NK-92 (cell line): ENCODE measurements around the gene CPXM1.
"Not testable (repeated sequence)": the region's sequence is repeated elsewhere in the genome, so short reads cannot be mapped to it uniquely, and the experiment has no call there.

Experiments
- DNase-seq: peaks from one replicate; lab custom pipeline; 2025; ENCODE audit not compliant: unreplicated experiment; lab: John Stamatoyannopoulos, UW

CPXM1 gene

GRCh38 chr20:2800521-2801285 lies at the start of gene CPXM1:
Gene CPXM1 (minus strand): TSS chr20:2800627. CDS start chr20:2800572, 55 bp downstream.
- no peak for DNase-seq

- no peak for DNase-seq
Observed at GRCh38 chr20:2849529-2849928, 49.1 kb upstream of the CPXM1 start.

GRCh38 chr20:2847802-2848201 lies 47.4 kb upstream of the CPXM1 start:
- DNase-seq, result no peak

- DNase-seq, result no peak
Observed at GRCh38 chr20:2846698-2847097, 46.3 kb upstream of the CPXM1 start.

- no peak for DNase-seq
Observed at GRCh38 chr20:2845607-2846006, 45.2 kb upstream of the CPXM1 start.

- no peak for DNase-seq
Observed at GRCh38 chr20:2840967-2841531, 40.6 kb upstream of the CPXM1 start.

GRCh38 chr20:2840138-2840966 lies 39.9 kb upstream of the CPXM1 start, which contains the start of the genes PCED1A and VPS16:
Gene PCED1A (minus strand): TSS chr20:2840655. CDS start chr20:2839912, 743 bp downstream.
Gene VPS16 (plus strand): TSS chr20:2840745. CDS start chr20:2840775, 30 bp downstream.
- DNase-seq, result peak; percentile 31

- DNase-seq, result no peak
Observed at GRCh38 chr20:2839732-2840137, 39.3 kb upstream of the CPXM1 start.

GRCh38 chr20:2838847-2839671 lies 38.6 kb upstream of the CPXM1 start:
- no peak for DNase-seq

GRCh38 chr20:2838170-2838797 lies 37.9 kb upstream of the CPXM1 start:
- DNase-seq, result no peak

GRCh38 chr20:2837221-2837960 lies 37.0 kb upstream of the CPXM1 start:
- no peak for DNase-seq

GRCh38 chr20:2836035-2836434 lies 35.6 kb upstream of the CPXM1 start:
- DNase-seq, result no peak

GRCh38 chr20:2835331-2835796 lies 34.9 kb upstream of the CPXM1 start:
- no peak for DNase-seq

GRCh38 chr20:2834401-2835110 lies 34.1 kb upstream of the CPXM1 start:
- DNase-seq, result no peak

GRCh38 chr20:2833761-2834160 lies 33.3 kb upstream of the CPXM1 start:
- no peak for DNase-seq

GRCh38 chr20:2831206-2831605 lies 30.8 kb upstream of the CPXM1 start:
- DNase-seq, result not testable (repeated sequence)

GRCh38 chr20:2829376-2829775 lies 28.9 kb upstream of the CPXM1 start:
- DNase-seq, result no peak

- DNase-seq, result no peak
Observed at GRCh38 chr20:2826655-2827054, 26.2 kb upstream of the CPXM1 start.

GRCh38 chr20:2825761-2826160 lies 25.3 kb upstream of the CPXM1 start:
- DNase-seq, result no peak
